ENCODE data around the gene THAP3.

The THAP3 gene

GRCh38 chr1:6614019-6614928 is 10.4 kb upstream of the THAP3 start:
- H3K4me3 ChIP-seq (ENCODE audit: low read length), result peak overlapping the region; percentile 71
- no peak for TF ChIP-seq CTCF (conservative IDR thresholded peaks at IDR 0.05; ENCODE audit: low read length)
- peak; percentile 27 for DNase-seq (ENCODE audit: low read depth)

- no peak for DNase-seq (ENCODE audit: low read depth)
- peak overlapping the region; percentile 71 for H3K4me3 ChIP-seq (ENCODE audit: low read length)
- TF ChIP-seq CTCF (conservative IDR thresholded peaks at IDR 0.05; ENCODE audit: low read length), result no peak
Measured at GRCh38 chr1:6614929-6615785, 9.5 kb upstream of the THAP3 start.

- no peak overlapping the region for H3K4me3 ChIP-seq (ENCODE audit: low read length)
- no peak for DNase-seq (ENCODE audit: low read depth)
- no peak for TF ChIP-seq CTCF (conservative IDR thresholded peaks at IDR 0.05; ENCODE audit: low read length)
Measured at GRCh38 chr1:6619045-6619444, 5.6 kb upstream of the THAP3 start.

GRCh38 chr1:6621429-6622391 is 3.0 kb upstream of the THAP3 start:
- TF ChIP-seq CTCF (conservative IDR thresholded peaks at IDR 0.05; ENCODE audit: low read length), result no peak
- no peak overlapping the region for H3K4me3 ChIP-seq (ENCODE audit: low read length)
- no peak for DNase-seq (ENCODE audit: low read depth)

- no peak overlapping the region for H3K4me3 ChIP-seq (ENCODE audit: low read length)
- TF ChIP-seq CTCF (conservative IDR thresholded peaks at IDR 0.05; ENCODE audit: low read length), result no peak
- no peak for DNase-seq (ENCODE audit: low read depth)
Measured at GRCh38 chr1:6622396-6623152, 2.1 kb upstream of the THAP3 start.
